ENCODE measurements around the gene ZHX3.

Gene ZHX3

GRCh38 chr20:41171736-41172295 lies 145.7 kb downstream of the ZHX3 start:
- H3K36me3 ChIP-seq (ENCODE audit: control insufficient read depth, insufficient read depth, low read length, severe bottlenecking) = peaks cover 77% of the 10 kb centered on the region
- DNase-seq (ENCODE audit: low read depth) = no peak
- H3K9ac ChIP-seq (ENCODE audit: low read length) = peak overlapping the region; percentile 69
- H3K4me1 ChIP-seq (ENCODE audit: control insufficient read depth, insufficient read depth, low read length) = peaks cover 45% of the 10 kb centered on the region
- no peak overlapping the region for H3K4me3 ChIP-seq (ENCODE audit: low read length)
- no peaks in the 10 kb centered on the region for H3K9me3 ChIP-seq (ENCODE audit: control insufficient read depth, low read length)
- no peaks in the 10 kb centered on the region for H3K27me3 ChIP-seq (replicated peaks; ENCODE audit: control insufficient read depth, insufficient read depth, low read length)

- no peak overlapping the region for H3K9ac ChIP-seq (ENCODE audit: low read length)
- peaks cover 32% of the 10 kb centered on the region for H3K4me1 ChIP-seq (ENCODE audit: control insufficient read depth, insufficient read depth, low read length)
- no peak overlapping the region for H3K4me3 ChIP-seq (ENCODE audit: low read length)
- DNase-seq (ENCODE audit: low read depth) = no peak
- peaks cover 80% of the 10 kb centered on the region for H3K36me3 ChIP-seq (ENCODE audit: control insufficient read depth, insufficient read depth, low read length, severe bottlenecking)
- no peaks in the 10 kb centered on the region for H3K27me3 ChIP-seq (replicated peaks; ENCODE audit: control insufficient read depth, insufficient read depth, low read length)
- H3K9me3 ChIP-seq (ENCODE audit: control insufficient read depth, low read length) = no peaks in the 10 kb centered on the region
Measured at GRCh38 chr20:41170386-41171105, 147.0 kb downstream of the ZHX3 start.

GRCh38 chr20:41169791-41170351 lies 147.7 kb downstream of the ZHX3 start:
- no peak overlapping the region for H3K9ac ChIP-seq (ENCODE audit: low read length)
- H3K36me3 ChIP-seq (ENCODE audit: control insufficient read depth, insufficient read depth, low read length, severe bottlenecking) = peaks cover 84% of the 10 kb centered on the region
- H3K27me3 ChIP-seq (replicated peaks; ENCODE audit: control insufficient read depth, insufficient read depth, low read length) = no peaks in the 10 kb centered on the region
- peaks cover 27% of the 10 kb centered on the region for H3K4me1 ChIP-seq (ENCODE audit: control insufficient read depth, insufficient read depth, low read length)
- DNase-seq (ENCODE audit: low read depth) = no peak
- H3K4me3 ChIP-seq (ENCODE audit: low read length) = no peak overlapping the region
- H3K9me3 ChIP-seq (ENCODE audit: control insufficient read depth, low read length) = no peaks in the 10 kb centered on the region

GRCh38 chr20:41169162-41169690 lies 148.3 kb downstream of the ZHX3 start:
- Histone ChIP-seq H3K4me3 (ENCODE audit: low read length) (no peak overlapping the region), H3K9ac (ENCODE audit: low read length) (no peak overlapping the region), H3K4me1 (ENCODE audit: control insufficient read depth, insufficient read depth, low read length) (peaks cover 22% of the 10 kb centered on the region), H3K9me3 (ENCODE audit: control insufficient read depth, low read length) (no peaks in the 10 kb centered on the region), H3K27me3 (replicated peaks; ENCODE audit: control insufficient read depth, insufficient read depth, low read length) (no peaks in the 10 kb centered on the region), H3K36me3 (ENCODE audit: control insufficient read depth, insufficient read depth, low read length, severe bottlenecking) (peaks cover 86% of the 10 kb centered on the region)
- no peak for DNase-seq (ENCODE audit: low read depth)

- no peak for DNase-seq (ENCODE audit: low read depth)
- Histone ChIP-seq H3K36me3 (ENCODE audit: control insufficient read depth, insufficient read depth, low read length, severe bottlenecking) (peaks cover 86% of the 10 kb centered on the region), H3K9me3 (ENCODE audit: control insufficient read depth, low read length) (no peaks in the 10 kb centered on the region), H3K27me3 (replicated peaks; ENCODE audit: control insufficient read depth, insufficient read depth, low read length) (no peaks in the 10 kb centered on the region), H3K9ac (ENCODE audit: low read length) (no peak overlapping the region), H3K4me3 (ENCODE audit: low read length) (no peak overlapping the region), H3K4me1 (ENCODE audit: control insufficient read depth, insufficient read depth, low read length) (peaks cover 18% of the 10 kb centered on the region)
Measured at GRCh38 chr20:41168281-41169161, 149.0 kb downstream of the ZHX3 start.

GRCh38 chr20:41167481-41168253 lies 149.9 kb downstream of the ZHX3 start:
- Histone ChIP-seq H3K4me1 (ENCODE audit: control insufficient read depth, insufficient read depth, low read length) (peaks cover 12% of the 10 kb centered on the region), H3K36me3 (ENCODE audit: control insufficient read depth, insufficient read depth, low read length, severe bottlenecking) (peaks cover 90% of the 10 kb centered on the region), H3K9ac (ENCODE audit: low read length) (no peak overlapping the region), H3K9me3 (ENCODE audit: control insufficient read depth, low read length) (no peaks in the 10 kb centered on the region), H3K27me3 (replicated peaks; ENCODE audit: control insufficient read depth, insufficient read depth, low read length) (no peaks in the 10 kb centered on the region), H3K4me3 (ENCODE audit: low read length) (no peak overlapping the region)
- no peak for DNase-seq (ENCODE audit: low read depth)

GRCh38 chr20:41167118-41167470 lies 150.4 kb downstream of the ZHX3 start:
- Histone ChIP-seq H3K9me3 (ENCODE audit: control insufficient read depth, low read length) (no peaks in the 10 kb centered on the region), H3K4me1 (ENCODE audit: control insufficient read depth, insufficient read depth, low read length) (peaks cover 6% of the 10 kb centered on the region), H3K36me3 (ENCODE audit: control insufficient read depth, insufficient read depth, low read length, severe bottlenecking) (peaks cover 89% of the 10 kb centered on the region), H3K4me3 (ENCODE audit: low read length) (no peak overlapping the region), H3K27me3 (replicated peaks; ENCODE audit: control insufficient read depth, insufficient read depth, low read length) (no peaks in the 10 kb centered on the region), H3K9ac (ENCODE audit: low read length) (no peak overlapping the region)
- no peak for DNase-seq (ENCODE audit: low read depth)

GRCh38 chr20:41166201-41167117 lies 151.1 kb downstream of the ZHX3 start:
- Histone ChIP-seq H3K4me3 (ENCODE audit: low read length) (no peak overlapping the region), H3K9ac (ENCODE audit: low read length) (no peak overlapping the region), H3K27me3 (replicated peaks; ENCODE audit: control insufficient read depth, insufficient read depth, low read length) (no peaks in the 10 kb centered on the region), H3K36me3 (ENCODE audit: control insufficient read depth, insufficient read depth, low read length, severe bottlenecking) (peaks cover 82% of the 10 kb centered on the region), H3K9me3 (ENCODE audit: control insufficient read depth, low read length) (no peaks in the 10 kb centered on the region), H3K4me1 (ENCODE audit: control insufficient read depth, insufficient read depth, low read length) (no peaks in the 10 kb centered on the region)
- no peak for DNase-seq (ENCODE audit: low read depth)

GRCh38 chr20:41165001-41165882 lies 152.3 kb downstream of the ZHX3 start:
- H3K36me3 ChIP-seq (ENCODE audit: control insufficient read depth, insufficient read depth, low read length, severe bottlenecking) = peaks cover 81% of the 10 kb centered on the region

More at GRCh38 chr20:41165001-41165882, 152.3 kb downstream of the ZHX3 start:
- DNase-seq (ENCODE audit: low read depth) = no peak
- H3K4me1 ChIP-seq (ENCODE audit: control insufficient read depth, insufficient read depth, low read length) = no peaks in the 10 kb centered on the region
- H3K9ac ChIP-seq (ENCODE audit: low read length) = no peak overlapping the region
- no peaks in the 10 kb centered on the region for H3K27me3 ChIP-seq (replicated peaks; ENCODE audit: control insufficient read depth, insufficient read depth, low read length)
- no peak overlapping the region for H3K4me3 ChIP-seq (ENCODE audit: low read length)
- no peaks in the 10 kb centered on the region for H3K9me3 ChIP-seq (ENCODE audit: control insufficient read depth, low read length)

All from adipocyte (in vitro differentiated cells).